ENCODE results near the gene CHSY3. TPM values are rescaled to one million over a fixed set of nuclear protein-coding genes. Genes with fewer than 3 reads are reported as not detected.

CHSY3 gene
- total RNA-seq, 2 experiments from 2014 or later: not detected

DNA sequence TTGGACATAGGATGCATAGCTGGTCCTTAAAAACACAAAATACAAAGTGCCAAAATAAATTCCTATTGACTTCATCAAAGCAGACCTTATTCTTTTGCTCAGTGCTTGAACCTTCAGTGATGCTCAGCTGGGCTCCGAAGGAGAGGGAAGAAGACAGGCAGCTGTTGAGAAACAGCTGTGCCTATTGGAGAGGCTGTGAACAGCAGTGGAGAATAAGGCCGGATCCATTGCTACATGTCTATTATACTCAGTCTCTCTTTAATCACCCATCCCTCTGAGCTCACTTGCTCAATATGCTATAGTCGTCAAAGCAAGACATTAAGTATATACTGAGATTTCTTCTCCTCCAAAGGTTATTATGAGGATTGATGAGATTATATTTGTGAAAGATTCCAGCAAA lies 174.4 kb downstream of the CHSY3 start:
- H3K9me3 ChIP-seq (ENCODE audit: control insufficient read depth in 1 of 2, insufficient read depth in 1 of 2, low read length in 2 of 2): no peaks in the 10 kb centered on the region
- H3K4me1 Mint-ChIP-seq (ENCODE audit: low read depth): no peaks in the 10 kb centered on the region
- H3K27me3 ChIP-seq (ENCODE audit: control insufficient read depth in 1 of 2, insufficient read depth in 2 of 2, low read length in 2 of 2): no peaks in the 10 kb centered on the region
- ATAC-seq (ENCODE audit: poor library complexity): no peak
- TF ChIP-seq, protein P1, sequence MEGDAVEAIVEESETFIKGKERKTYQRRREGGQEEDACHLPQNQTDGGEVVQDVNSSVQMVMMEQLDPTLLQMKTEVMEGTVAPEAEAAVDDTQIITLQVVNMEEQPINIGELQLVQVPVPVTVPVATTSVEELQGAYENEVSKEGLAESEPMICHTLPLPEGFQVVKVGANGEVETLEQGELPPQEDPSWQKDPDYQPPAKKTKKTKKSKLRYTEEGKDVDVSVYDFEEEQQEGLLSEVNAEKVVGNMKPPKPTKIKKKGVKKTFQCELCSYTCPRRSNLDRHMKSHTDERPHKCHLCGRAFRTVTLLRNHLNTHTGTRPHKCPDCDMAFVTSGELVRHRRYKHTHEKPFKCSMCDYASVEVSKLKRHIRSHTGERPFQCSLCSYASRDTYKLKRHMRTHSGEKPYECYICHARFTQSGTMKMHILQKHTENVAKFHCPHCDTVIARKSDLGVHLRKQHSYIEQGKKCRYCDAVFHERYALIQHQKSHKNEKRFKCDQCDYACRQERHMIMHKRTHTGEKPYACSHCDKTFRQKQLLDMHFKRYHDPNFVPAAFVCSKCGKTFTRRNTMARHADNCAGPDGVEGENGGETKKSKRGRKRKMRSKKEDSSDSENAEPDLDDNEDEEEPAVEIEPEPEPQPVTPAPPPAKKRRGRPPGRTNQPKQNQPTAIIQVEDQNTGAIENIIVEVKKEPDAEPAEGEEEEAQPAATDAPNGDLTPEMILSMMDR (IDR thresholded peaks at IDR 0.05): no peak
- no peak overlapping the region for H3K4me3 Mint-ChIP-seq
- no peaks in the 10 kb centered on the region for H3K36me3 ChIP-seq (ENCODE audit: insufficient read depth, low read length)
- POLR2A ChIA-PET: no interaction called here
- intact Hi-C loops (cut with DNase I, micrococcal nuclease): no loop called here
- peaks cover 21% of the 10 kb centered on the region for H3K27me3 Mint-ChIP-seq
- no peak overlapping the region for H3K27ac Mint-ChIP-seq
- CTCF ChIA-PET: no interaction called here
- H3K4me3 ChIP-seq (ENCODE audit: low read length): no peak overlapping the region
- no peaks in the 10 kb centered on the region for H3K4me1 ChIP-seq (ENCODE audit: insufficient read depth, low read length)
- no peaks in the 10 kb centered on the region for H3K9me3 Mint-ChIP-seq
- H3K36me3 Mint-ChIP-seq (ENCODE audit: low read depth): no peaks in the 10 kb centered on the region
- H3K27ac ChIP-seq (ENCODE audit: low read depth in 1 of 2, low read length in 2 of 2): no peak overlapping the region
- no peak for DNase-seq

DNA sequence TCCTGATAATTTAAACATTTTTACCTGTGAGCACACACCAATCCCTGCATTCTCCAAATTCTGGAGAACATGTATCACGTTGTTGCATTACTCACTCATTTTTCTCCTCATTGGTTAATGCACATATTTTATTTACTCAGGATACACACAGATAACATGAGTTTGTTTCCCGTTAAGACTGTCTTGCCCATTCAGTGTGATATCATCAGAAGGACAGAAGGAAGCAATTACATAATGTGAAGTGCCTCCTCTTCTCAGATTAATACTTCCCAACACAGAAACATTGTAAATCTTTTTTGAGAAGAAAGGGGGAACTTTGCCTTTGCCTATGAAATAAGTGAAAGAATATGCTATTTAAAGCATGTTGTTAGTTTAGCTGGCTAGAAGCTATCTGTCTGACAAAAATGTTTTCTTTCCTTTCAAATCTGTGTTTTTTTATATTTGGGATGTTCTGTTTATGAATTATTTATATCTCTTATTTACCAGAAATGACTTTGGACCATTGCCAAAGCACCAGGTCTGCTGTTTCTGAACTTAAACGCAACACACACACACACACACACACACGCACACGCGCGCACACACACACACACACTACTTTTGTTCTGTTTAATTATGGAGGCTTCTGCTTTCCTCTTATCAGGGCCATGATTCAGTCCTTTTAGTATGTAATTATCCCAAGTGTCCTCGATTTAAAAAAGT lies 186.5 kb downstream of the CHSY3 start:
- no peak for DNase-seq
- H3K27me3 Mint-ChIP-seq: peaks cover 7% of the 10 kb centered on the region
- POLR2A ChIA-PET: no interaction called here
- no peak overlapping the region for H3K4me3 Mint-ChIP-seq
- ATAC-seq (ENCODE audit: poor library complexity): no peak
- Histone ChIP-seq H3K27me3 (ENCODE audit: control insufficient read depth in 1 of 2, insufficient read depth in 2 of 2, low read length in 2 of 2) (no peaks in the 10 kb centered on the region), H3K36me3 (ENCODE audit: insufficient read depth, low read length) (no peaks in the 10 kb centered on the region), H3K9me3 (ENCODE audit: control insufficient read depth in 1 of 2, insufficient read depth in 1 of 2, low read length in 2 of 2) (peaks cover 0 to 3% of the 10 kb centered on the region in 2 experiments), H3K4me1 (ENCODE audit: insufficient read depth, low read length) (no peaks in the 10 kb centered on the region), H3K4me3 (ENCODE audit: low read length) (no peak overlapping the region), H3K27ac (ENCODE audit: low read depth in 1 of 2, low read length in 2 of 2) (no peak overlapping the region)
- CTCF ChIA-PET: no interaction called here
- no peaks in the 10 kb centered on the region for H3K36me3 Mint-ChIP-seq (ENCODE audit: low read depth)
- TF ChIP-seq, protein P1 (IDR thresholded peaks at IDR 0.05): no peak
- H3K4me1 Mint-ChIP-seq (ENCODE audit: low read depth): no peaks in the 10 kb centered on the region
- no peak overlapping the region for H3K27ac Mint-ChIP-seq
- intact Hi-C loops (cut with DNase I, micrococcal nuclease): no loop called here
- H3K9me3 Mint-ChIP-seq: peaks cover 2% of the 10 kb centered on the region

DNA sequence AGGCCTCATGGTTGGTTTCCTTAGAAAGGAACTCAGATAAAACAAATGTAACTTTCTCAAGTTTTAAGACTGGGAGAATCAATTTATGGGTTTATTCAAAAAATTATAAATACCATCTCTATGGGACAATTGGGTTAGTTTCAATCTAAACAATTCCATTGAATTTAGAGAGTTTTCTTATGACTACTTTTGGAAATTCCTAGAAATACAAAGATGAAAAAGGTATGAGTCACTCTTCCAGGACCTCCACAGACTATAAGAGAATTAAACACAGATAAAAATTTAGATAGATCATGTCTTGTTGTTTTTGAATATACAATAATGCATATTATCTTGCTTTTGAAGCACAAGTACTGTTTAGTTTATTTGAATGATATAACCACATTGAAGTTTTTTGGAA lies 188.7 kb downstream of the CHSY3 start:
- TF ChIP-seq, protein P1 (IDR thresholded peaks at IDR 0.05): no peak
- peaks cover 0 to 3% of the 10 kb centered on the region in 2 experiments for H3K9me3 ChIP-seq (ENCODE audit: control insufficient read depth in 1 of 2, insufficient read depth in 1 of 2, low read length in 2 of 2)
- Mint-ChIP-seq H3K27me3 (peaks cover 7% of the 10 kb centered on the region), H3K27ac (no peak overlapping the region), H3K9me3 (peaks cover 2% of the 10 kb centered on the region), H3K4me3 (no peak overlapping the region), H3K4me1 (ENCODE audit: low read depth) (no peaks in the 10 kb centered on the region), H3K36me3 (ENCODE audit: low read depth) (no peaks in the 10 kb centered on the region)
- H3K4me3 ChIP-seq (ENCODE audit: low read length): no peak overlapping the region
- DNase-seq (no peak), ATAC-seq (ENCODE audit: poor library complexity) (no peak)
- intact Hi-C loops (cut with DNase I, micrococcal nuclease): no loop called here
- CTCF ChIA-PET: no interaction called here
- no peaks in the 10 kb centered on the region for H3K27me3 ChIP-seq (ENCODE audit: control insufficient read depth in 1 of 2, insufficient read depth in 2 of 2, low read length in 2 of 2)
- H3K4me1 ChIP-seq (ENCODE audit: insufficient read depth, low read length): no peaks in the 10 kb centered on the region
- no peaks in the 10 kb centered on the region for H3K36me3 ChIP-seq (ENCODE audit: insufficient read depth, low read length)
- POLR2A ChIA-PET: no interaction called here
- H3K27ac ChIP-seq (ENCODE audit: low read depth in 1 of 2, low read length in 2 of 2): no peak overlapping the region
